Parathyroid adenoma (tissue), 2 donors: Measurements from ENCODE around the gene HSH2D.
A peak's percentile ranks its signal among the peaks of the same experiment; 100 is the strongest.

Source experiments
- H2AFZ ChIP-seq: fragments of 300-600 bp; sonication (generic); one replicate; pipeline ENCODE4 v1.7.0; 2017; ENCODE audit warnings: antibody characterized with exemption, mild to moderate bottlenecking
- H3K27ac ChIP-seq: fragments of 300-600 bp; sonication (generic); one replicate; pipeline ENCODE4 v1.7.0; 2017
- H3K27me3 ChIP-seq: fragments of 300-600 bp; sonication (generic); one replicate; pipeline ENCODE4 v1.7.0; 2017; ENCODE audit warnings: low read length; ENCODE audit not compliant: control insufficient read depth, insufficient read depth
- H3K36me3 ChIP-seq: fragments of 300-600 bp; sonication (generic); one replicate; pipeline ENCODE4 v1.7.0; 2017; ENCODE audit warnings: low read length; ENCODE audit not compliant: control insufficient read depth, insufficient read depth
- H3K4me1 ChIP-seq: fragments of 300-600 bp; sonication (generic); one replicate; pipeline ENCODE4 v1.7.0; 2017; ENCODE audit warnings: control low read depth
- H3K4me2 ChIP-seq: fragments of 300-600 bp; sonication (generic); one replicate; pipeline ENCODE4 v1.7.0; 2017; ENCODE audit warnings: low read length
- H3K4me3 ChIP-seq: fragments of 300-600 bp; sonication (generic); one replicate; pipeline ENCODE4 v1.7.0; 2017; ENCODE audit warnings: low read depth, low read length
- H3K79me2 ChIP-seq: fragments of 300-600 bp; sonication (generic); one replicate; pipeline ENCODE4 v1.7.0; 2017; ENCODE audit warnings: control low read depth
- H3K9ac ChIP-seq: fragments of 300-600 bp; sonication (generic); one replicate; pipeline ENCODE4 v1.7.0; 2017; ENCODE audit warnings: mild to moderate bottlenecking
- H3K9me3 ChIP-seq: fragments of 300-600 bp; sonication (generic); one replicate; pipeline ENCODE4 v1.7.0; 2017; ENCODE audit warnings: low read length; ENCODE audit not compliant: control insufficient read depth
- CTCF ChIP-seq: fragments of 300-600 bp; sonication (generic); IDR thresholded peaks from one replicate; pipeline ENCODE4 v1.7.0; 2017; ENCODE audit warnings: antibody characterized with exemption, mild to moderate bottlenecking
- donor health status: primary hyperparathyroidism.

The HSH2D gene

GRCh38 chr19:16184665-16185122 is 41.2 kb downstream of the HSH2D start:
- H3K9me3 ChIP-seq, result no peaks in the 10 kb centered on the region
- H3K4me2 ChIP-seq, result peak overlapping the region; percentile 91
- peaks cover 23% of the 10 kb centered on the region for H3K79me2 ChIP-seq
- no peaks in the 10 kb centered on the region for H3K4me1 ChIP-seq
- no peaks in the 10 kb centered on the region for H3K36me3 ChIP-seq
- no peaks in the 10 kb centered on the region for H3K27me3 ChIP-seq
- no peak overlapping the region for H3K9ac ChIP-seq
- peak overlapping the region; percentile 4 for H3K27ac ChIP-seq
- TF ChIP-seq CTCF, result no peak
- peak overlapping the region; percentile 99 for H3K4me3 ChIP-seq
- peak overlapping the region; percentile 92 for H2AFZ ChIP-seq

GRCh38 chr19:16185123-16185767 is 41.8 kb downstream of the HSH2D start, which contains the start of gene FAM32A:
FAM32A (plus strand) TSS chr19:16185410; CDS start chr19:16185443, 33 bp downstream.
- peaks cover 27% of the 10 kb centered on the region for H3K79me2 ChIP-seq
- H3K9me3 ChIP-seq, result no peaks in the 10 kb centered on the region
- H3K4me1 ChIP-seq, result no peaks in the 10 kb centered on the region
- H3K4me2 ChIP-seq, result peak within 1 kb of the TSS; percentile 91
- peak; percentile 29 for TF ChIP-seq CTCF
- peak within 1 kb of the TSS; percentile 99 for H3K4me3 ChIP-seq
- peak within 1 kb of the TSS; percentile 63 for H3K27ac ChIP-seq
- no peaks in the 10 kb centered on the region for H3K27me3 ChIP-seq
- H2AFZ ChIP-seq, result peak within 1 kb of the TSS; percentile 92
- H3K9ac ChIP-seq, result peak within 1 kb of the TSS; percentile 34
- H3K36me3 ChIP-seq, result no peaks in the 10 kb centered on the region

DNA sequence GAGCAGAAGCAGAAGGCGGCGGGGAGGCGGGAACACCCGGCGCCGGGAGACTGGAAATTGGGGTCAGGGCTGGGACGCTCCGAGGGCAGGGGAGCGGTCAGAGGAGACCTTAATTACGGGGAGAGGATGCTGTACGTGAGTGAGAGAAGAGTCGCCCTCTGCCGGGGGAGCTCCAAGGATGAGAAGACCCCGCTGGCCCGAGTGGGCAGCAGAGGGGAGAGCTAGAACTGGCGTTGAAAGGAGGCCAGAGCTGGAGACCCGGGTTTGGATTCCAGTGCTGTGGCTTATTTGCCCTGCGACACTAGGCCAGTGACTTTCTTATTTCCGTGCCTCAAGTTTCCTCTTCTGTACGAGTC is 42.3 kb downstream of the HSH2D start:
- Histone ChIP-seq H2AFZ (peak overlapping the region; percentile 92), H3K4me1 (no peaks in the 10 kb centered on the region), H3K27me3 (no peaks in the 10 kb centered on the region), H3K36me3 (no peaks in the 10 kb centered on the region), H3K9me3 (no peaks in the 10 kb centered on the region), H3K27ac (peak overlapping the region; percentile 63), H3K4me2 (peak overlapping the region; percentile 81), H3K9ac (peak overlapping the region; percentile 34), H3K79me2 (peaks cover 27% of the 10 kb centered on the region), H3K4me3 (peak overlapping the region; percentile 99)
- TF ChIP-seq CTCF, result no peak

DNA sequence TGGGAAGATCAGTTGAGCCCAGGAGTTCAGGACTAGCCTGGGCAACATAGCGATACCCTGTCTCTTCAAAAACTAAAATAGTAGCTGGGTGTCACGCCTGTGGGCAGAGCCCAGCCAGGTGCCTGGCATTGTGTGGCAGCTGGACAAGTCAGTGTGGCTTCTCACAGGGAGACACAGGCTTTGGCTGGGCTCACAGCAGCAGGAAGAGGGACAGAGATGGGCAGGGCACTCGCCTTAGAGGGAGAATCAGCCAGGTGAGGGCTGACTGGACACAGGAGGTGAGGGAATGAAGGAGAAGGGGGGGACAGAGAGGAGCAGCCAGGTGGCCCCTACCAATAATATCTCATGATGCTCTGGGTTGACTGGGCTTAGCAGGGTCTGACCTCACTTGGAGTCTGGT is 45.0 kb downstream of the HSH2D start:
- H3K36me3 ChIP-seq, result no peaks in the 10 kb centered on the region
- H3K9me3 ChIP-seq, result no peaks in the 10 kb centered on the region
- H3K79me2 ChIP-seq, result peaks cover 27% of the 10 kb centered on the region

More for the DNA sequence above, 45.0 kb downstream of the HSH2D start:
- Histone ChIP-seq H3K9ac (no peak overlapping the region), H3K4me1 (no peaks in the 10 kb centered on the region), H3K27me3 (no peaks in the 10 kb centered on the region), H3K27ac (no peak overlapping the region), H3K4me2 (no peak overlapping the region), H2AFZ (no peak overlapping the region), H3K4me3 (no peak overlapping the region)
- TF ChIP-seq CTCF, result no peak
